HG03095 (cell line): ENCODE data around the gene TTC28.

Experiments
- ATAC-seq: cut with Tn5 transposase; IDR thresholded peaks from one replicate; pipeline ENCODE4 v1.9.1; 2021; ENCODE audit warnings: moderate library complexity; ENCODE audit not compliant: unreplicated experiment

The TTC28 gene

GRCh38 chr22:28015046-28015425, 664.6 kb downstream of the TTC28 start:
- no peak for ATAC-seq

DNA sequence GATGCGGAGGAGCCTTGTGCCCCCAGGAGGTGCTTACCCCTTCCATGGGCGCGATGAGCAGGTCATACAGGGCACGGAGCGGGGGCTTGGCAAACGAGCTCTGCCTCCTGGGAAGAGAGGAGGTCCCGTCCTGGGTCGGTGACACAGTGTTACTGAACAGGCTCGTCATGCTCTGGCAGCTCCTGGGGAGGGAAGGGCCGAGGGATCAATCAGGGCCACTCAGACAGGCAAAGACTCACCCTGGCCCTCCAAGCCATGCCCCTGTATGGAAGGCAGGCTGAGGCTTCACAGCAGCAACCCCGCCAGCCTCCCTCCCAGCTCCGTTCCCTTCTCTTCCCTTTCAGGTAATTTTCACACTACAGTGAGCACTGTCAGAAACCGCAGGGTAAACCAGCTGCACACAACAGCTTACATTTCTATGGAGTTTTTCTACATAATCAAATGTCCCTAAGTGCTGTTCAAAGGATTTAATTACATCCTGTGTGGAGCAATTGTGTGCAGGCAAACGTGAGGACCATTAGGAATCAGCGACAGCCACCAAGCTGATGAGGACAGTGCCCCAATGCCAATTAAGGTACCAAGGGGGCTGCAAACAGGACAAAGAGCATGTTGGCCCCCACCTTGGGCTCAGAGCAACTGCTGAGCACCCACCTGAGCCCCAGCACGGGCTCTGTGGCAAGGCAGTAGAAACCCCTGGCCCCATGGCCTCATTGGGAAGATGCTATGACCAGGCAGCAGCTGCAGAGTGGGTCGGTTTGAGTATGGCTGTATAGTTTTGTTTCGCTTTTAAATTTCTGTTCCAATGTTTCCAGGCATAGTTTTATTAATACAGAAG, 665.2 kb downstream of the TTC28 start:
- ATAC-seq: no peak

DNA sequence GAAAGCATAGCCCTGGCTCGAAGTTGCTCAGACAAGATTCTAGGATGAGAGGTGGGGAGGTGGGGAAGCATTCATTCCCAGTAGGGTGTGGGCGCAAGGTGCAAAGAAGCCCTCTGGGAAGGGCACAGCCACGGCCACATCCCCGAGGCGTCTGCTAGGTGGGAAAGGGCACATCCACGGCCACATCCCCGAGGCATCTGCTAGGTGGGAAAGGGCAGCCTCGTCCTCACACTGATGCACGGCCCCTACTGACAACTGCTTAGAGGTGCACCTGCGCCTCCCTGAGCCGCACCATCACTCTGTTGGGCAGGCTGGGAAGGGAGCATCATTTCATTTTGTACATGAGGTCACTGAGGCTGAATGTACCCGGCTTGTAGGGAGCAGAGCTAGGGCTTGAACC, 666.0 kb downstream of the TTC28 start:
- ATAC-seq: no peak

- no peak for ATAC-seq
Observed at GRCh38 chr22:28012832-28013460, 666.7 kb downstream of the TTC28 start.

DNA sequence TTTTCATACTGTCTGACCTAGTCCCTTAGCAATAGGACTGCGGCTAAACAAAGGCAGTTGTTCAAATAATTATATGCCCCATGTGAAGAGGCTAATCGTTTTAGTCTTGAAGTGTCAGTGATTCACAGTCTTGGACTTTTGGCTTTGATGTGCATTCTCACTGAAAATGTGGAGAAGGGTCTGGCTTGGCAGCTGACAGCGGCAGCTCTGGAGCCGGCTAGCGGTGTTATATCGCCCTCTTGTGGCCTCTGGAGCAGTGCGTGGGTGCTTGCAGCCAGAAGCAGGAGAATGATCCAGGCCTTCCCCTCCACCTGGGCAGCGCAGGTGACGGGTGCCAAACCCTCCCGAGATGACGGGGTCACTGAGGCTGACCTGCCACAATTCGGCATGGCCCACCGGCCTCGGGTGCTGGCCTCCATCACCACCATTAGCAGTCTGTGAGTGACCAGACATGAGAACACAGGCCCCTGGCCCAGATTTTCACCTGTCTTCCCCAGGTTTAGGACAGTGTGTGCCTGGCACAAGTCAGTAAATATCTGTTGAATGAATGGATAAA, 670.3 kb downstream of the TTC28 start:
- ATAC-seq: no peak

GRCh38 chr22:28008649-28009048, 671.0 kb downstream of the TTC28 start:
- ATAC-seq: no peak

DNA sequence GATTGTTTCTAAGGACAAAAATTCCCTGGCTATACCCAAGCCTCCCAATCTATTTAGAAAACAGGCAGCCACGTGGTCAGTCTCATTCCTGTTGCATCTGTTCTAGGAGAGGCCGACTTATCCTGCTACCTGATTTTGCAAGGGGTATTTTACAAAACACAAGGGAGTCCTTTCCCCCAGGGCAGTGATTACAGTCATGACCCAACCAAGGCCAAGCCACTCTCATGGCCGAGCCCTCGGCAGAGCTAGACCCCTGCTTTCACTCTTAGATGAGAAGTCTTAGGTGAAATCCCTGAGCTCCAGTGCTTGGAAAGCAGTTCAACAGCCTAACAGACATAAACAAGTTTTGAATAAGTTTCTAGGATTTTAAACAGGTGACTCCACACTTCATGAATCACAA, 671.6 kb downstream of the TTC28 start:
- ATAC-seq: no peak

DNA sequence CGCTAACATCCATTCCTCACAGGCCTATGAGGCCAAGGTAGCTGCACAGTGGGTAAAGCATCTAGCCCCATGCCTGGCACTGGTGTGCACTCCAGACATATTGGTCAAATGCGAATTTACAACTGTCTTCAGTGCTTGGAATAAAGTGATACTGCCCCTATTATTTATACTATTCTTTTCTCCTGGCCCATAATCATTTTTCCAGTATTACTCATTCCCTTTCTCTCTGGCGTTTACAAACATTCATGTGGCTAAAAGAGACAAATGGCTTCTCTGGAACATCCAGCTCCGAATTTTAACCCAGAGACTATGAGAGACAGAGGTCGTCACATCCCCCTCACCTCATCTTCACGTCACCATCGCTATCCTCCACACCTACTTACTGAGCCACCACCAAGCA, 673.4 kb downstream of the TTC28 start:
- no peak for ATAC-seq

GRCh38 chr22:28005513-28005912, 674.1 kb downstream of the TTC28 start:
- ATAC-seq: no peak

- ATAC-seq: no peak
Observed at GRCh38 chr22:28004021-28004420, 675.6 kb downstream of the TTC28 start.

GRCh38 chr22:28002863-28003565, 676.6 kb downstream of the TTC28 start:
- no peak for ATAC-seq

DNA sequence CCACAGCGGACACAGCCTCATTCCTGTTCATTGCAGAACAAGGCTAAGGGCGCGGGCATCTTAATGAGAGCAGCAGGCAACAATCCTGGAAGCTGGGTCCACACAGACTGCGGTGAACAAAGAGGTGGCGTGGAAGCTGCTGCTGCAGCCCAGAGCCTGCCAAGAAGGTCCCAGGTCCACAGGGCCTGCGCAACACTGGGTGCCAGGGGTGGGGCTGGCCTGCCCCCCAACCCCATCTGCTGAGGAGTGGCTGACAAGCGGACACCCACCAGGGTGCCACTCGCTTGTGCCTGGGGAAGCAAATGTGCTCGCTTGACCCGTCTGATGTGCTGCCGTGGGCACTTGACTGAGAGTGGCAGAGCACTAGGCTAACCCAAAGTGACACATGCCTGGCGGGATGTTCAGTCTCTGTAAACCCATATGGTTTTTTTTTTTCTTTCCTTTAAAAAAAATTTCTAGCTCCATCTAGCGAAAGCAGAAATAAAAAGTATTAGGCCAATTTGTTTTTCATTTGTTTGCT, 677.4 kb downstream of the TTC28 start:
- ATAC-seq: no peak

DNA sequence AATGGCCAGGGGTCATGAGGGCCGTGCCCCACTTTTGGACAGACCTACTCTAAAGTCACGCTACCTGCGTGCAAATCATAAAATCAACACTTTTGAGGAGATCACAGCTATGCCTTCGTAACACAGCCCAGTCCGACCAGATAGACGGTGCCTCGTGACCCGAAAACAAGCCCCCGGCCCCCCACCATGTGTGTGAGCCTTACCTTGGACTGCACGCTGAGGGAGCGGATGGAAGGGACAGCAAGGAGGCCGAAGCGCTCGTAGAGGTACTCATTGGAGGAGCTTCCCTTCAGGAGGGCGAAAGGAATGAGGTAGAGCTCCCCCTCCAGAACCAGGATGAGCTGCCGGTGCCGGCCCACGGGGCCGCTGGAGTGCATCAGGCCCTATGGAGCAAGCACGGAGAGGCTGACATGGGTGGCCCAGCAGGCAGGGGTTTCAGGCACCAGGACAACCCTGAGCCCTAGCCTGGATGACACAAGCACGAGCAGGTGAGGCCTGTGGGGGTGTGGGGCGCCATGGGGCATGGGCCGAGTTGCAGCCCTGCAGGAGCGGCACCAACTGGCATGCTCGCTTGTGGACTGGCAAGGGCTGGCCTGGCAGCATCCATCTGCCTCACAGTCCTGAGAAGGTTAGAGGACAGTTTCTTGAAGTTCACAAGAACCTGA, 678.3 kb downstream of the TTC28 start:
- ATAC-seq: no peak

GRCh38 chr22:28000361-28000760, 679.3 kb downstream of the TTC28 start:
- ATAC-seq: no peak

DNA sequence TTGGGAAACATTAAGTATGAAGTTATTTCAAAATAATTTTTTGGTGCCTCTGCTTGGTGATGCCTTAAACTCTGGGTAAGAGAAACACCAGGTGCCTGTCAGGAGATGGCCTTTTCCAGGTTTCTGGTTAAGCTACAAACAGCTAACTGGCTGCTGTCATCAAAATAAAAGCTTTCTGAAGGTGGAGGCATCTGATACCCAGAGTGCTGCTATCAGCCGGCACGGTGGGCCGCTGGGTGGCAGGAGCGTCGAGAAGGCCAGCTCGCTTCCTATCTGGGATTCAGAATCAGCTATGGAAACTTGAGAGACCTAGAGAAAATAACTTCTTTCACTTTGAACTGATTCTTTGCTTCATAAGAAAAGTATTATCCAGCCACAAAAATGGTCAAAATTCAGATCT, 679.8 kb downstream of the TTC28 start:
- no peak for ATAC-seq

GRCh38 chr22:27998511-27999410, 680.9 kb downstream of the TTC28 start:
- ATAC-seq: no peak

GRCh38 chr22:27997538-27997937, 682.1 kb downstream of the TTC28 start:
- ATAC-seq: no peak

DNA sequence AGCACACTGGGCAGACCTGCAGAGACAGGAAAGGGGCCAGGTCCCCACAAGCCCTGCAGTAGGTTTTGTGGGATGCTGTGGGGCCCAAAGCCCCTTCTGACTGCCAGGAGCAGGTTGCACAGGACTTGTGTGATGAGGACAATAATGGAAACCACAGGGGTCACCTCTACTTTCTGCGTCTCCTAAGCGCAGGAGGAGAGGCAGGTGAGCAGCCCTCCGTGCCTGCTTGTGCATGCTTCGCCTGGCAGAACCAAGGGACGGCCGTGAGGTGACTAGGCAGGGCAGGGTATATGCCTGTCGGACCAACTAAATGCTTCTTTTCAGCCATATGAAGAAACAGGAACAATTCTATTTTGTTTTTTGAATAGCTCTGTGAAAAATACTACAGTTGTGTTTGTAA, 682.7 kb downstream of the TTC28 start:
- ATAC-seq: no peak

GRCh38 chr22:27996529-27996925, 683.1 kb downstream of the TTC28 start:
- no peak for ATAC-seq
